Thymus (tissue), 11 donors: ENCODE measurements around the gene ARHGAP32. TPM values are rescaled to one million over a fixed set of nuclear protein-coding genes. Genes with fewer than 3 reads are reported as not detected.

Experiments used
- DNase-seq, 9 donors: peaks; one replicate each; pipeline ENCODE4 v3.0.0-alpha.2; 2013; ENCODE audit warnings: low spot score in 9 of 9, low read depth in 6 of 9, missing footprints in 1 of 9
- H3K27ac ChIP-seq, 2 donors: one replicate each; pipeline ENCODE4 v1.5.1; 2013; ENCODE audit warnings: control low read depth in 1 of 2, low read depth in 1 of 2, low read length in 1 of 2, mild to moderate bottlenecking in 1 of 2, moderate library complexity in 1 of 2
- H3K27me3 ChIP-seq, 2 donors: one replicate each; pipeline ENCODE4 v1.5.1; 2013; ENCODE audit warnings: low read length in 1 of 2; ENCODE audit not compliant: control insufficient read depth in 2 of 2, insufficient read depth in 1 of 2
- H3K36me3 ChIP-seq, 2 donors: one replicate each; pipeline ENCODE4 v1.5.1; 2013; ENCODE audit warnings: low read length in 1 of 2, mild to moderate bottlenecking in 1 of 2, moderate library complexity in 1 of 2; ENCODE audit not compliant: control insufficient read depth in 2 of 2, insufficient read depth in 2 of 2
- H3K4me1 ChIP-seq, 2 donors: one replicate each; pipeline ENCODE4 v1.5.1; 2013; ENCODE audit warnings: low read length in 2 of 2; ENCODE audit not compliant: control insufficient read depth in 2 of 2, insufficient read depth in 2 of 2
- H3K4me3 ChIP-seq, 2 donors: one replicate each; pipeline ENCODE4 v1.5.1; 2013; ENCODE audit warnings: low read length in 2 of 2, control low read depth in 1 of 2, mild to moderate bottlenecking in 1 of 2
- H3K9me3 ChIP-seq, 2 donors: one replicate each; pipeline ENCODE4 v1.5.1; 2013; ENCODE audit warnings: low read length in 1 of 2, mild to moderate bottlenecking in 1 of 2; ENCODE audit not compliant: control insufficient read depth in 2 of 2, insufficient read depth in 1 of 2
- WGBS: extraction: QIAGEN DNeasy Blood & Tissue Kit; methylation state at CpG from one replicate; pipeline ENCODE4 v1.1.7; 2013; 5-methylcytosine and 5-hydroxymethylcytosine counted together
- polyA plus RNA-seq: library from polyadenylated mRNA; stranded (reverse); fragments of 200-250 nt; gene quantifications from one replicate; pipeline ENCODE4 v1.2.3, GENCODE V29; 2013
- total RNA-seq: library from RNA; stranded (reverse); fragments of 120-200 nt; gene quantifications from one replicate; pipeline ENCODE4 v1.2.4, GENCODE V29; 2013
- donor health status: healthy.

ARHGAP32 gene
- total and polyA plus RNA-seq, 2 donors: 3.5 to 9.9 TPM

- Histone ChIP-seq H3K4me1 (no peaks in the 10 kb centered on the region), H3K27ac (no peak overlapping the region), H3K9me3 (no peaks in the 10 kb centered on the region), H3K4me3 (no peak overlapping the region), H3K27me3 (no peaks in the 10 kb centered on the region), H3K36me3 (peaks cover 0 to 9% of the 10 kb centered on the region in 2 donors)
- 100% methylated on average over 1 of the region's 1 CpG for WGBS
- DNase-seq: no peak
Measured at GRCh38 chr11:129066229-129066628, 125.9 kb downstream of the ARHGAP32 start.

GRCh38 chr11:129063118-129063517 is 129.0 kb downstream of the ARHGAP32 start:
- peaks cover 0 to 9% of the 10 kb centered on the region in 2 donors for H3K36me3 ChIP-seq
- H3K27ac ChIP-seq: no peak overlapping the region

GRCh38 chr11:129061492-129062230 is 130.5 kb downstream of the ARHGAP32 start:
- DNase-seq: no peak
- H3K4me3 ChIP-seq: no peak overlapping the region
- 97% methylated on average over 7 of the region's 7 CpGs for WGBS
- no peaks in the 10 kb centered on the region for H3K9me3 ChIP-seq
- H3K27me3 ChIP-seq: no peaks in the 10 kb centered on the region
- no peak overlapping the region for H3K27ac ChIP-seq
- H3K4me1 ChIP-seq: no peaks in the 10 kb centered on the region
- H3K36me3 ChIP-seq: peaks cover 5 to 9% of the 10 kb centered on the region in 2 donors

More at GRCh38 chr11:129063118-129063517, 129.0 kb downstream of the ARHGAP32 start:
- Histone ChIP-seq H3K9me3 (no peaks in the 10 kb centered on the region), H3K27me3 (no peaks in the 10 kb centered on the region), H3K4me3 (no peak overlapping the region), H3K4me1 (no peaks in the 10 kb centered on the region)
- DNase-seq: no peak

- Histone ChIP-seq H3K4me3 (no peak overlapping the region), H3K27ac (no peak overlapping the region), H3K4me1 (no peaks in the 10 kb centered on the region), H3K36me3 (peaks cover 0 to 7% of the 10 kb centered on the region in 2 donors), H3K9me3 (no peaks in the 10 kb centered on the region), H3K27me3 (no peaks in the 10 kb centered on the region)
- no peak for DNase-seq
- WGBS: 97% methylated on average over 11 of the region's 11 CpGs
Measured at GRCh38 chr11:129056916-129057315, 135.2 kb downstream of the ARHGAP32 start.

- Histone ChIP-seq H3K9me3 (no peaks in the 10 kb centered on the region), H3K4me1 (no peaks in the 10 kb centered on the region), H3K4me3 (no peak overlapping the region), H3K36me3 (peaks cover 0 to 7% of the 10 kb centered on the region in 2 donors), H3K27me3 (no peaks in the 10 kb centered on the region), H3K27ac (no peak overlapping the region)
- no peak for DNase-seq
Measured at GRCh38 chr11:129055196-129055595, 136.9 kb downstream of the ARHGAP32 start.

DNA sequence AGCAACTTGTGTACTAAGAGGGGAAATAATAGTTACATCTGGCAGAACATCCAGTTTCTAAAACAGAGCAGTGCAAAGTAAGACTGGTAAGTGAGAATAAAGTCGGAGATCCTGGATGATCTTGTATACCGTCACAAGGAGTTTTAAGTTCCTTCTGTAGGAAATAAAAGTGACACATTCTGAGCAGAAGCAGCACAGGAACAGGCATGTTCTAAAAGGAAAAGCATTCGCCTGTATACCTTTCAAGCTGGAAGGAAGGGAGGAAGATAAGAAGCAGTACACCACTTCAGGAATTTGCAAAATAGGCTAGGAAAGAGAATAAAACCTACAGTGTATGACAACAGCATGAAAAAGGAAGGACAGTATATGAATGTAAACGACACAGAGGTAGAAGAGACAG is 143.2 kb downstream of the ARHGAP32 start:
- H3K27ac ChIP-seq: no peak overlapping the region
- no peaks in the 10 kb centered on the region for H3K27me3 ChIP-seq
- no peak overlapping the region for H3K4me3 ChIP-seq
- H3K9me3 ChIP-seq: no peaks in the 10 kb centered on the region
- WGBS: 93% methylated on average over 4 of the region's 4 CpGs
- no peaks in the 10 kb centered on the region for H3K4me1 ChIP-seq
- H3K36me3 ChIP-seq: no peaks in the 10 kb centered on the region
- no peak for DNase-seq

DNA sequence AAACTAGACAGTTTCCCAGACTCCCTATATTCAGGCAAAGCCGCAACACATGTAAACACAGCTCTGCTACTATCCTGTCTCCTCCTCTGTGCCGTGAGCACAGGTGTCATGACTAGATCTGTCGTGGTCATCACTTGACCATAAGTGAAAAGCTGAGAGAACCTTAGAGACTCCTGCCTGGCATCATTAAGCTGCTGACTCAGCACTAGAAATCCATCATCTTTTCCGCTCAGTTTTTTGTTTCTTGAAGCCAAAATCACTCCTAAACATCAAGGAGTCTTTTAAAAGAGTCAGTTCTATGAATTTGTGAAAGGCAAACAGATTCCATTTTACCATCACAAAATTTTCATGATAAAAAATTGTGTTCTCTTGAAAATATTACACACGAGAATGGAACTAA is 147.0 kb downstream of the ARHGAP32 start:
- no peaks in the 10 kb centered on the region for H3K4me1 ChIP-seq
- no peaks in the 10 kb centered on the region for H3K36me3 ChIP-seq
- no peaks in the 10 kb centered on the region for H3K27me3 ChIP-seq
- DNase-seq: no peak
- no peak overlapping the region for H3K27ac ChIP-seq
- H3K9me3 ChIP-seq: no peaks in the 10 kb centered on the region
- 98% methylated on average over 5 of the region's 5 CpGs for WGBS
- H3K4me3 ChIP-seq: no peak overlapping the region

DNA sequence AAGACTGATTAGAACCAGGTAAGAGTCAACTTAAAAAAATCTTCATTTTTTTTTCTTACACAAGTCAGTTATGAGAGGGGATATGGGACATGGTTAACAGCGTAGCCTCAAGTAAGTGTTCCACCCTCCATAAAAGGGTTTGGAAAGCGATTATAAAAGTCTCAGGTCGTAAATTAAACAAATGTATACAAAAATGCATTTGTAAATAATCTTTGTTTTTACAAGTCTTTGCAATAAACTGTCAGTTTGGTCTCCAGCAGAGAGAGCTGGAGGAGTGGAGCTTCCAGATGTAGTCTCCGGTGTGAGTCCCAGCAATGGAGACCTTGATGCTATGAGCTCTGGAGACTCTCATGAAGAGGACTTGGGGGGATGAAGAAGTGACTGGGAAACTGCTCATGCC is 149.6 kb downstream of the ARHGAP32 start:
- over 99% methylated on average over 4 of the region's 4 CpGs for WGBS
- Histone ChIP-seq H3K9me3 (no peaks in the 10 kb centered on the region), H3K27ac (no peak overlapping the region), H3K36me3 (no peaks in the 10 kb centered on the region), H3K4me3 (no peak overlapping the region), H3K4me1 (no peaks in the 10 kb centered on the region), H3K27me3 (no peaks in the 10 kb centered on the region)
- no peak for DNase-seq

DNA sequence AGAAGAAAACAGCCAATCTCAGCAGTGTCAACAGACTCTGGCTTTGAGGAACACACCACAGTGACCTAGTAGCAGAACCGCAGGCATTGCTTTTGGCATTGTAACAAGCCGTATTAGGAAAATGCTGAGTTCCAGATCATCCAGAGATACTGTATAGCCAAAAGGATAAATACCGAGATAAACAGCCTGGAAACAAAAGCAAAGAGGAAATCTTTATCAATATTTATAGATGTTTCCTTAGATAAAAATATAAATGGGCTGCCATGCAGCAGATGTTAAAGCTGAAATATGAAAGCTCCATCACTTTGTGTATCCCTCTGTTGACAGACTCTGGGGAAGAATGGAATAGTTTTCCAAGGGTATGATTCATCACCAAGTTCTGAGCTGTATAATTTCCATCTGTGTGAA is 150.5 kb downstream of the ARHGAP32 start:
- Histone ChIP-seq H3K27ac (no peak overlapping the region), H3K36me3 (no peaks in the 10 kb centered on the region), H3K4me3 (no peak overlapping the region), H3K4me1 (no peaks in the 10 kb centered on the region), H3K27me3 (no peaks in the 10 kb centered on the region), H3K9me3 (no peaks in the 10 kb centered on the region)
- WGBS: 97% methylated on average over 3 of the region's 3 CpGs
- DNase-seq: no peak
